SK-N-SH (cell line): ENCODE data around the gene KCNK6.

Source experiments
- CTCF ChIP-seq: fragments of 200-600 bp; sonication (generic); IDR thresholded peaks from 2 replicates; pipeline ENCODE4 v1.6.1; 2017; ENCODE audit warnings: antibody characterized with exemption, mild to moderate bottlenecking, moderate library complexity
- MEF2A ChIP-seq: IDR thresholded peaks from 2 replicates; pipeline ENCODE4 v1.4.0; 2012; ENCODE audit warnings: low read depth, borderline replicate concordance
- POLR2AphosphoS5 ChIP-seq: IDR thresholded peaks from 2 replicates; pipeline ENCODE4 v1.6.1; 2012; ENCODE audit warnings: low read depth, low read length
- RAD21 ChIP-seq: IDR thresholded peaks from 2 replicates; pipeline ENCODE4 v1.6.1; 2012; ENCODE audit warnings: mild to moderate bottlenecking, low read length
- SIN3A ChIP-seq: IDR thresholded peaks from 2 replicates; pipeline ENCODE4 v1.6.1; 2012; ENCODE audit warnings: low read depth, mild to moderate bottlenecking, low read length, moderate library complexity, borderline replicate concordance
- SMC3 ChIP-seq: IDR thresholded peaks from 2 replicates; pipeline ENCODE4 v1.6.1; 2012; ENCODE audit warnings: low read depth, low read length, improper control_type of control experiment
- TAF1 ChIP-seq: IDR thresholded peaks from 2 replicates; pipeline ENCODE4 v1.6.1; 2012; ENCODE audit warnings: low read depth, mild to moderate bottlenecking, low read length, moderate library complexity, borderline replicate concordance

GRCh38 chr19:38291855-38292254 lies 27.8 kb upstream of the KCNK6 start:
- no peak for TF ChIP-seq SMC3
- TF ChIP-seq CTCF, result no peak
- no peak for TF ChIP-seq RAD21
- no peak for TF ChIP-seq TAF1
- no peak for TF ChIP-seq SIN3A
- TF ChIP-seq POLR2AphosphoS5, result no peak
- no peak for TF ChIP-seq MEF2A
